ENCODE results near the gene HLA-F.
A peak's percentile ranks its signal among the peaks of the same experiment; 100 is the strongest.

The HLA-F gene

GRCh38 chr6:29723666-29724588 is 693 bp downstream of the HLA-F start:
- peak; percentile 59 to 70 (median 66) for DNase-seq (ENCODE audit: low read depth in 4 of 4, low spot score in 1 of 4)

- DNase-seq (ENCODE audit: low read depth in 4 of 4, low spot score in 1 of 4) = no peak
Observed at GRCh38 chr6:29724937-29725869, 2.0 kb downstream of the HLA-F start.

DNA sequence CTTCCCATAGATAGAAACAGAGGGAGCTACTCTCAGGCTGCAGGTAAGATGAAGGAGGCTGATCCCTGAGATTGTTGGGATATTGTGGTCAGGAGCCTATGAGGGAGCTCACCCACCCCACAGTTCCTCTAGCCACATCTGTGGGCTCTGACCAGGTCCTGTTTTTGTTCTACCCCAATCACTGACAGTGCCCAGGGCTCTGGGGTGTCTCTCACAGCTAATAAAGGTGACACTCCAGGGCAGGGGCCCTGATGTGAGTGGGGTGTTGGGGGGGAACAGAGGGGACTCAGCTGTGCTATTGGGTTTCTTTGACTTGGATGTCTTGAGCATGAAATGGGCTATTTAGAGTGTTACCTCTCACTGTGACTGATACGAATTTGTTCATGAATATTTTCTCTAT is 2.8 kb downstream of the HLA-F start:
- DNase-seq (ENCODE audit: low read depth in 4 of 4, low spot score in 1 of 4) = no peak

GRCh38 chr6:29726571-29727194 is 3.4 kb downstream of the HLA-F start:
- DNase-seq (ENCODE audit: low read depth in 4 of 4, low spot score in 1 of 4) = no peak

DNA sequence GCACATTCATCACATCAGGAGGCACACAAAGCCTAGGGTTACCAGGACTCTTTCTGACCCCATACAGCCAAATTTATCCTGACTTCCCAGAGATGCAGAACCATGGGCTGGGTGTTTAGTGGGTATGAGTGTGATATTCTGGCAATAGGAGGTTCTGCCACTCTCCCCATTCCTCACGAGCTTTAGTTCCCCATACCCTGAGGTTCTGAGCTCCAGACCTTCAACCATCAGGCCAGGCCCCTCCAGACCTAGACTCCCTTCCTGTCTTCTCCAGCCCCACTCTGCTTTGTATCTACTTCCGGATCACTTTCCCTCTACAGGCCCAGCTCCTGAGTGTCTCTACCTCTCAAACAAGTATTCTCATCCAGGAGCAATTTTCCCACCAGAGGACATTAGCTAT is 4.4 kb downstream of the HLA-F start:
- DNase-seq (ENCODE audit: low read depth in 4 of 4, low spot score in 1 of 4) = no peak

DNA sequence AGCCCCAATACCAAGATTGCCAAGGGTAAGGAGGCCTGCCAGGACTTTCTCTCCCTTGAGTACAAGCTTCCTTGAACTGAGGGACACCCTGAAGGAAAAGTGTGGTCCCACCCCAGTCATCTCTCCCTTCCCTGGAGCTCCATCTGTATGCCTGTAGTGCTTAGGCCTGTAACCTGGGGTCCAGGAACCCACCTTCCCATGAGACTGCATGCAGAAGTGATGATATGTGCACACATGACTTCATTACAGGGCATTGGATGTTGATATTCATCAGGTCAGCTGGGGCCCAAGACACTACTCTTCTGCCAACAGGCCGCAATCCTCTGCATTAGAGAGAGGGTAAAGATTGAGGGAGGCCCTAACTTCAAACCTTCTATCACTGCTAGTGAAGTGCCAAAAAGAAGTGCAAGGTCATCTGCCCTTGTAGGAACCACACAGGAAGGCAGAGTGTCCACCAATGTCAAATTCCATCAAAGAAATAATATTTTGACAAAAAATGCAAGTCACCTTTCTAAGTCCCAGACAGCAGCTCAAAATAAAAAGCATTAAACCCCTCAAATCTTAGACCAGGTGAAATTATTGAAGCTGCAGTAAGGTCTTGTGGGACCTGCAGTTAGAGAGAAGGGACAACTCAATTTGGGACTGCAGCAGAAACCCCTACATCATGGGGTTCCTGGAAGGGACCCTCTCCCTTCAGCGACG is 5.1 kb downstream of the HLA-F start:
- DNase-seq (ENCODE audit: low read depth in 4 of 4, low spot score in 1 of 4) = no peak

- no peak for DNase-seq (ENCODE audit: low read depth in 4 of 4, low spot score in 1 of 4)
Observed at GRCh38 chr6:29728875-29729270, 5.6 kb downstream of the HLA-F start.

DNA sequence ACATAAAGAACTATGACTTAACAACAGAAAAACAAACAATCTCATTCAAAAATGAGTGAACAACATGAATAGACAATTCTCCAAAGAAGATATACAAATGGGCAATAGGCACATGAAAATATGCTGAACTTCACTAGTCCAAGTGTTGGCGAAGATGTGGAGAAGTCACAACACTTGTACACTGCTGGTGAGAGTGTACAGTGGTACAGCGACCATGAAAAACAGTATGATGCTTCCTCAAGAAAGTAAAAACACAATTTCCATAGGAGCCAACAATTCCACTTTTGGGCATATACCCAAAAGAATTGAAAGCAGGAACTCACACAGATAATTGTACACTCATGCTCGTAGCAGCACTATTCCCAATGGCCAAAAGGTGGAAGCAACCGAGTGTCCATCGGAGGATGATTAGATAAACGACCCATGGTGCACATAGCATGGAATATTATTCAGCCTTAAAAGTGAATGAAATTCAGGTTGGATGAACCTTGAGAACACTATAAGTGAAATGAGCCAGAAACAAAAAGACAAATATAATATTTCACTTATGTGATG is 6.6 kb downstream of the HLA-F start:
- DNase-seq (ENCODE audit: low read depth in 4 of 4, low spot score in 1 of 4) = no peak

DNA sequence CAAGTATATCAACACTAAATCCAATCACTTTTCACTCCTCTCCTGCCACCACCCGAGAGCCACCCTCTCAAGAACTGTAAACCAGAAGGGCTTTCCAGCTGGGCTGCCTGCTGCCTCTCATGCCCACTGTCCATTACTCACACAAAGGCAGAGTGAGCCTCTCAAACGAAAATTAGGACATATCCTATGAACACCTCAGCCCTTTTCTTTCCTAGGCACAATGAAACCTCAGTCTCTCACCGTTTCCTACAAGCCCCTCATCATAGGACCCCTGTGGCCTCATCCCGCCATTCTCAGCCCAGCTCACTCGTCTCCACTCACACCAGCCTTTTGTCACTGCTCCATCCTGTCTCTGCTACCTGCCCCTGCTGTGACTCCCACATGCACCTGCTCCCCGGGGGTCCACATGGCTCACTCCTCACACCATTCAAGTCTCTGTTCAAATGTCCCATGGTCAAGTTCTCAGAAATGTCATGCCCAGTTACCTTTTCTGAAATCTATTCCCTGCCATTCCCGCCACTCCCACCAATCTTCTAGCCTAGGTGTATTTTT is 7.4 kb downstream of the HLA-F start:
- no peak for DNase-seq (ENCODE audit: low read depth in 4 of 4, low spot score in 1 of 4)

DNA sequence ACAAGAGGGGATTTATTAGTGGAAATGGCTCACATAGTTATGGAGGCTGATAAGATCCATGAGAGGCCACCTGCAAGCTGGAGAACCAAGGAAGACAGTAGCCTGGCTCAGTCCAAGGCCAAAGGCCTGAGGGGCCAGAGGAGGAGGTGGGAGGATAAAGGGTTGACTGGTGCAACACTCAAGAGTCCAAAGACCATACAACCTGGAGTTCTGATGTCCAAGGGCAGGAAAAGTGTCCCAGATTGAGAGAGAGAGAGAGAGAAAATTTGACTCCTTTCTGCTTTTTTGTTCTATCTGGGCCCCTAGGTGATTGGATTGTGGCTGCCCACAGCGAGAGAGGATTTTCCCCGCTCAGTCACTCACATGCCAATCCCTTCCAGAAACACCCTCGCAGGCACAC is 8.0 kb downstream of the HLA-F start:
- no peak for DNase-seq (ENCODE audit: low read depth in 4 of 4, low spot score in 1 of 4)

GRCh38 chr6:29733057-29733456 is 9.8 kb downstream of the HLA-F start:
- no peak for DNase-seq (ENCODE audit: low read depth in 4 of 4, low spot score in 1 of 4)

- DNase-seq (ENCODE audit: low read depth in 4 of 4, low spot score in 1 of 4) = no peak
Observed at GRCh38 chr6:29734046-29735018, 11.1 kb downstream of the HLA-F start.

DNA sequence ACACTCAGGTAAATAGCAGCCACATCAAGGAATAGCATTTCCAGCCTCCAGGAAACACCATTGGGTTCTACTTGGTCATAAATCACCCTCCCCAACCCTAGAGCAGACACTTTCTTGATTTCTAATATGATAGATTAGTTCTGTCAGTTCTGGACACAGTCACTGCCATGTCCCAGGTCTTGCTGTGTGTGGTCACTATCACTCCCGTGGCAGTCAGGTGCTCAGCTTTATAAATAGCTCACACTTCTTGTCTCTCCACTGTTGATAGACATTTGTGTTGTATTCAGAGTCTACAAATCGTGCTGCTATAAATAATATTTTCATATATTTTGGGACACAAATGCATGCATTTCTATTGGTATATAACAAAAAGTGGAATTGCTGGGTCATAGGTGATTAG is 13.3 kb downstream of the HLA-F start:
- DNase-seq (ENCODE audit: low read depth in 4 of 4, low spot score in 1 of 4) = no peak

DNA sequence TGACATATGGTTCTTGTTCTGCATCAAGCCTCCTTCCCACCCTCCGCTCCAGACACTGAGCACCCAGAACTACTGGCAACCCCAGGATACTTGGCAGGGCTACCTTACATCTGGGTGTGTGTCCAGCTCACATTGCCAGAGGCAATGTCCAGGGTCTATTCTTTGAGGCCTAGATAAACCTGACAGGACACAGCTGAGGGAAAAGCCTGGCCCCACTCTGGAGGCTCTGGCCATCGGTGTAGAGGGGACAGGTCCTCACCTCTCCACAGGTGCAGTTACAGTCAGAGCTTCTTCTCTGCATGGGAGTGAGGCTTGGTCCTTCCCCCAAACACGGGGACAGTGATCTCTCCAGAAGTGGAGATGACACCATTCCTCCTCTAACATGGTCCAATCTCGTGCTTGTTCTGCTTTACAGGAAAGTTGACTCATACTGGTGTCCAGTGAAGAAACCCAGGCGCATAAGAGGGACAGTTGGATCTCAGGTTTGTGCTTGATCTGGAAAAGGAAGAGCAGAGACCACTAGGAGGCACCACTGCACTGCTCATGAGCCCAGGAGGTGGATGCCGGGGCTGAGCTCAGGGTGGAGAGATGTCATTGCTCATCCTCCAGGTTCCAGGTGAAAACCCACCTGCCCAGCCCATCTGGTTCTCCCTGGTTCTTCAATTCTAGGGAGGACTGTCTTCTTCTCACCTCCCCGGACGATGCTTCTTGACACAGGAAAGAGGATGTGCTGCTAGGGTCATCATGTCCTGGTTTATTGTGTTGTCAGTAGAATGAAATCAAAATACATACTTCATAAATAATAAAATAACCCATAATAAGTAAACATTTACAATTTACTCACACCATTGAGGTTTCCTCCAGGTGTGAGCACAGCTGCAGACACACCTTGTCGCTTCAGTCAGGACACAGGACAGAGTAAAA is 14.7 kb downstream of the HLA-F start:
- DNase-seq (ENCODE audit: low read depth in 4 of 4, low spot score in 1 of 4) = peak; percentile 41 to 53 (median 46)

- DNase-seq (ENCODE audit: low read depth in 4 of 4, low spot score in 1 of 4) = no peak
Observed at GRCh38 chr6:29739136-29739881, 16.1 kb downstream of the HLA-F start.

- DNase-seq (ENCODE audit: low read depth in 4 of 4, low spot score in 1 of 4) = no peak
Observed at GRCh38 chr6:29739882-29740261, 16.6 kb downstream of the HLA-F start.

DNA sequence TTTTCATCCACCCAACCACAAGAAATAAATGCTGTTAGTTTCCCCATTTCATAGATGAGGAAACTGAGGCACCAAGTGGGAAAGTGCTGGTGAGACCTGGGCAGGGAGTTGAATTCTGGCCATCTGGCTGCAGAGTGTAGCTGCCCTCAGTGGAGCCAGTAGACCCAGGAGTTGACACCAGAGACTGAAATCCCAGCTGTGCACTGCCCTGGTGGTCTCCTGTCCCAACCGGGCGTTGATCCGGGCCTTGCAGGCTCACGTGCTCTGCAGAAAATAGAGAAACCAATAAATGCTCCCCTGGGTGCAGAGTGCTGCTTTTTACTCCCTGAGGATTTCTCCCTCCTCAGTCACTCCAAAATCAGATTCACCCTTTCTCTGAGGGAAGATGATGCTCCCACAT is 18.4 kb downstream of the HLA-F start:
- no peak for DNase-seq (ENCODE audit: low read depth in 4 of 4, low spot score in 1 of 4)
